ENCODE results near the gene SMIM30.

SMIM30 gene

DNA sequence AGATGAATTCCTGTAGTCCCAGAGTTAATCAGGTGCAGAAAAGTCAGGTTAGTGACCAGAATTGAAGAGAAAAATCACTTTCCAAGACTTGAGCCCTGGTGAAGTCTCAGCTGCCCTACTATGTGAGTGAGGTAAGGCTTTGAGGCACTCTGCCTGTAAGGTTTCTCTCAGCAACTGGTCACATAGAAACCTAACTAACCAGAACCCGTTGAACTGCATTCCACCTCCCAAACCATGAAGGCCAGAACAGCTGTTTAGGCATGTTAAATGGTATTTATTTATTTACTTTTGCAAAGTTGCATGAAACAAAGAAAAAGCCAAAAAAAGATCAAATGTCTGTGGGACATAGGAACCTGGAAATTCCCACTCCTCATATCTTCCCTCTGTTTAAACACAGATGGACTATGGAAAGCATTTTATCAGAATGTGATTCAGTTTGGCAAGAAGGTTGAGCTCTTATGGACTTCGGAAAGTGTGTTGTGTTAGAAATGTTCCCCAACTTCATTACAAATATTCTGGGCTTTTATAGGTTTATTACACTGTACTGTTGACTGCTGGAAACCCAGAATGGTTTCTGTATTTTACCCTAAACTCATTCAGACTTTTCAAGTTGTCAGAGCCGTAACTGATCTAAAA, 19.0 kb downstream of the SMIM30 start:
- no peak for DNase-seq

DNA sequence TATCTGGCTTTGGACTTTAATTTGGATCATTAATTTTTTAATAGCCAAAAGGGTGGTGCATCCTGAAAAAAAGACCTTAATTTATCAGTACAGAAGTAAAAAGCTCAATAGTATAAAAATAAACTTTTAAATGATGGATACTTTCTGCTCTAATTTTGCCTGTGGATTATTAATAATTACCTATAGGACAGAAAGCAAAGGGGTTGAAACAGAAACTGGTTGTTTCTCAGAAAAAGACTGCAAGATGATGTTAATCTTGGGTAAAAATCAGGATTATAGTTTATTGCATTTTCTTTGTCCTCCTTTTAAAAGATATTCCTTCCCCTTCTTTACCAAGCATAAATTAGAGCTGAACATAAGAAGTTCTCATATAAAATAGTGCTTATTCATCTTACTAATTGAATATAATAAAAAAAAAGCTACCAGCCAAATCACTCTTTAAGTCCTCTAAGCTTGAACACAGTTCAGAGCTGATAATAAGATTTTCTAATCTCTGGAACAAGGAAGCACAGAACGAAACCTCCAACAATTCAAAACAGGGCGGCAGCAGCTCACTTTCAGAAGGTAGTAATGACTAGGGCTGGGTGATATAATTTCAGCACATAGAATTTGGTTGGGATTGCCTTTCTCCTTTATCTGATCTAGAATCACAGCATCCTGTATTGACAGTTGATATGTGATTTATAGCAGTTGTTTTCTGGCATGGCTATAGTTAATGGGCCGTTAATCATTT, 23.7 kb downstream of the SMIM30 start:
- DNase-seq: no peak

DNA sequence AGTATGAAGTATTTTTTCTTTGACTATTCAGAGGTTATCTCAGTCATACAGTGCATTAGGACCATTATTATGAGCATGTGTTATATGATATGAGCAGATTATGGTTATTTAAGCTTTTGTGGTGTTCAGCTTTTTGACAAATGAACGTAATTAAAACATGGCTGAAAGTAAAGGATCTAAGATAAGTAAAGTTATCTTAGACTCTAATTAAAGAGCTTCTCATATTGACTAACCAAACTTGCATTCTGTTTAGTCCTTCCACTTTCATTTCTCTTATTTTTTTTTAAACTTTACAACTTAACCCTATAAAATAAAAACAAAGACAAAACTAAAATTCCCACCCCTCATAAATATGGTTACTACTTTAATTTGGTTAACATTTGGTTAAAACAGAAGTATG, 24.8 kb downstream of the SMIM30 start:
- DNase-seq: no peak

DNA sequence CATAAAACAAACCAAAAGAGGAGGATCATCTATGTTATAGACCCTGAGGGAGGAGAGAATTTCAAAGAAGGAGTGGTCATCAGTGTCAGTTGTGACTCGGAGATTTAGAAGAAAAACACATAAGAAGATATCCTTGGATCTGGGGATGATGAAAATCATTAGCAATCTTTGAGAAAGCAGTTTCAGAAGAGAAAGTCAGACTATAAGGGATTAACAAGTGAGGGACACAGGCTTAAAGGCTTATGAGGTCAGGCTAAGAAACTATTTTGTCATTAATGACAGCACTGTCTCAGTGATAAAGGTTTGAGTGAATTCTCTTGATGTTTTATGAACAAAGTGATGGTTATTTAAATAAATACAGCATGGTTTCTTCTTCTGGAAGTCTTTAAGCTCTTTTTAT, 25.6 kb downstream of the SMIM30 start:
- DNase-seq: no peak

DNA sequence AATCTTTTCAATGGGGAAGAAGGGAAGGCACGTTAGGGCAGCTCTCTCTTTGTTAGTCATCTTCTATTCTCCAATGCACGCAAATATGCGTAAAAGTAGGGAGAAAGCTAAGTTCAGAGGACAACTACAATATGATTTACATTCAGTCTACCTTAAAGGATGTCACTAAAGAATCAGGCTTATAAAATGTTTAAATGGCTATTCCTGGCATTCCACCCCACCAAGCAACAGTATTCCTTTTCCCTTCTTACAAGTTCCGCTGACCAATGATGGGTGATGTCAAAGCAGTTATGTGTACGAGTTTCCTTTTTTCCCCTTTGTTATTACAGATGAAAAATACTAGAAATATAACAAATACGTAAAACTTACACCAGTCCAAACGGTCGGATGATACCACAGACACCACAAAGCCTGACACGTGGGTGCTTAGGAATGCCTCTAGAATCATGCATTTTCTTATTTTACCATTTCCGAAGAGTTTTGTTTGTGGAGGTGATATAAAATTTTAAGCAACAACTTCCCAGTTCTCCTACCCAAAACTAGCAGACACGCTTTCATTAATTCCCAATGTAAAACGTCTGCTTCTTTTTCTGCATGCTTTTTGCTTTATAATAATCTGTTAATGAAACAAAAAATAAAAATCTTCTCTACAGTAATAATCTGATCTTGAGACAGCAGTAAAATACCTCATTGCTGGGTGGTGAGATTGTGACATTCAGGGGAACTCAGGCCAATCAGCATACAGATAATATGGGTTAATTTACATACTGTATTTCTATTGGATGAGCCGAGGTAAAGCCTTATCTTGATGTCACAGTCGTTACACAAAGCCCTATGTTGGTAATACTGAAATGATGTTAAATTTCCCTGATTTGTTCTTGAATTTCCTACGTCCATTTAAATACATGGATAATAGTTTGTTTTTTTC, 31.0 kb downstream of the SMIM30 start:
- no peak for DNase-seq

DNA sequence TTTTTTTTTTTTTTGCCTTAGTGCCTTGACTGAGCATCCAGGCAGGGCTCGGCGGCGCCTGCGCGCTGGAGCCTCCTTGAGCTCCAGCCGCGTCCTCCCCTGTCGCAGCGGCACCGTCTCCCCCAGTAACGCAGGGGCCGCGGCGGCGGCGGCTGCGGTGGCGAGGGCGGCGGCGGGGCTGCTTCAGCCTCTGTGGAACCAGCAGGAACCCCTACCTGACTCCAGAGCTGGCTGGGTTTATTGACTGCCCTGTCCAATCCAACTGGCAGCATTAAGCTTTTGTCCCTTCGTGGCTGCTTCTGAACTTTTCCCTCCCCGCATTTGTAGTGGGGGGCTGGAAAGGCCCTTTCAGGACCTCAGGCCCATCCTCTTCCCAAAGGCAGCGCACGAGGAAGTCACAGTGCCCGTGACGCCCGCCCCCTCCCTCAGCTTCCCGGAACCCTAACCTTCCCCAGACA, 31.9 kb downstream of the SMIM30 start, which contains the start of gene GPR85:
Gene GPR85, minus strand, starts transcription at position 397 of the 458 bp plus-strand sequence. CDS start 2,106 bp downstream, outside the sequence.
- peak; percentile 55 for DNase-seq

DNA sequence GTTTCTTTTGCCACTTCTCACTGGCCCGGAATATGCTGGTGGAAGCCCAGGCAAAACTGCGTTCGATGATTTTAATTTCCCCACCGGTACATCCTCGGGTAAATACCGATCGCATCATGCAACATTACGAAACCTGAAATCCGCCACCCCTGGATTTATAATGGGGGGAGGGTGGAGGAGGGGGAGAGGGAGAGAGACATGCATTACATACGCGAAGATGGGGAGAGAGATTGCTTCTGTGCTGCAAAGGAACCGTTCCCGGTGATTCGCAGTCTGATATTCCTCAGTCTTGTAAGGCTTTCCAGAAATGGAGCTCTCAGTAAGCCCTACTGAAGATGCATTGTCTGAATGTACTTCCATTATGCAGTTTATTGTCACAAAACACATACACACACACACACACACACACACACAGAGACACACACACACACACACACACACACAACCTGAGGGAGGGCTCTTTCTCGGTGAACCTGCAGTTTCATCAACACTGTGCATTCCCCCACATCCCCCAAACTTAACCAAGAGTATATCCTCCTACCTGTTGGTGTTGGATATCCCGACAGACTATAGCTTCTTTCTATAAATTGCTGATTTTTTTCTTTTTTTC, 32.5 kb downstream of the SMIM30 start:
- DNase-seq: no peak

DNA sequence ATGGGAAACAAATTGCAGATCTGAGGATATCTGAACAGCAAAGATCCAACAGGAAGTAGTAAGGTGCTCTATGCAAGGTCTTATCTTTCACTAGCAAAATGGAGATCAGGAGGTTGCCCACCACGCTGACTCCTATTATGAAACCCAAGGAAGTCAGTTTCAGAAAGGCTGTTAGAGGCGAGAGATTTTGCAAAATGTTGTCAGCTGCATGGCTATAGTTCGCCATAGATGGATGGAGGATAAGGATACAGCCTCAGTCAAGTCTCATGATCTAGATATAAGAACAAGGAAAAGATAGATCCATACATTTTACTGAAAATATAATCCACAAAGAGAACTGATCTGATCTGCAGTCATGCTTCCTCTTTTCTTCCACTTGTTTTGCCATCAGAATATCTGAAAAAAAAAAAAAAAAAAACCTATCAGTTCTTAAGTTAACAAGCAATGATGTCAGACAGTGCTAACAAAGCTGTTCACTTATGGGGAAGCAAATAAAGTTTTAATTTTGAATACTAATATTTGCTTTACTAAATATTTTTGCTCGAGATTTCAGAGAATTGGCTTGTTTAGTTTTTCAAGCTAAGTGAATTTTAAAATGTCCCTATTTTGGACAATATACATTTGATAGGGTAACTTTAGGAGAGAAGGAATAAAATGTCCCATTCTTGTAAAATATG, 33.7 kb downstream of the SMIM30 start:
- DNase-seq: no peak

DNA sequence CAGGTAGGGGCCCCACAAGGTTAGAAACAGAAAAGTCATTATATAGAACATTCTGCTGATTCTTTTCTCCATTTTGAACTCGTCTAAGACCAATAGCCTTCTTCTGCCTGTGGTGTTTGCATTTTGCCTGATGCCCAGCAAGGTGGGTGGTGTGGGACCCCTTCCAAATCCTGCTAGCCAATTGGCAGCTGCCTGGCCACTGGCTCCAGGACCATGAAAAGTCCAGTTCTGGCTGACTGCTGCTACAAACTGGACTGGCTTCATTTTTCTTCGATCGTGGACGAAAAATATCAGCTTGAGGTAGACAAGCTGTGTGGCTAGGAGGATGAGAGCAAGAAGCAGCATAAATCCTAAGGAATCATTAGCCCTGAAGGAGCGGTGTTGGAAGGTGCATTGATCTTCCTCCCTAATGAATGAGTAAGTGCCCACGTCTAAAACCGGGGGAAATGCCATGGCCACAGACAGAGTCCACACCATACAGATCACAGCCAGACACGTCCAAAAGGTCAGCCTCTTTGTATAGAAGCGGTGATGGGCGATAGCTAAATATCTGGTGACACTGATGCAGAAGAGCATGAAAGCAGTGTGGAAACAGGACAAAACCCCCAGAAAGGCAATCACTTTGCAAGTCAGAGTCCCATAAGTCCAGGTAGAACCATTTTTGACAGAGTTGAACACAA, 34.4 kb downstream of the SMIM30 start:
- no peak for DNase-seq

DNA sequence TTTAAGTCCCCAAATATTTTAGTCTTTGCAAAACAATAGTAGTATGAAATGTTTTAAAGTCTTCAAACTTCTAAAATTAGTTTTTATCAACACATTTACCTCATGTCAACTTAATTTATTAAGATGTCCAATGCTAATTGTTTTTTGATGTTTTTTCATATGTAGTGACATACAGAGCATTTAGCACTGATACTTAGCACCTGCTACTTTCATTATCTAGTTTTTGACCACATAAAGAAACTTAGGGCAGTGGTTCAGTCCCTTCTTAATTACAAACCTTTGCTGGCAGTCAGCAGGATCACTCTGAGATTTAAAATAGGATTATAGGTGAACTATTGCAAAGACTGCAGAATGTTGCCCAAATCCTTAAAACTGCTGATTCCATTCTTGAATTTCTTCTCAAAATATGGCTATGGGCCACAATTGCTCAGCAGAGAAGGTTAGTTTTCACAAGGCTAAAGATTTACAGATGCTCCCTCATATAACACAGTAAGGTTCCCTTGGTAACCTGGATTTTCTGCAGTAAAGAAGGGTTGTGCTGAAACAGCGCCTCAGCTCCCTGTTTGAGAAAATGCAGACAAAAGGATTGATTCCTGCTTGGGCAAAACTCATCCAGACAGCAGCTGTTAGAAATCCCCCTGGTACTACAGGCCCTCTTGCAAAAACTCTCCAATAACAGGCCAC, 35.1 kb downstream of the SMIM30 start:
- no peak for DNase-seq

DNA sequence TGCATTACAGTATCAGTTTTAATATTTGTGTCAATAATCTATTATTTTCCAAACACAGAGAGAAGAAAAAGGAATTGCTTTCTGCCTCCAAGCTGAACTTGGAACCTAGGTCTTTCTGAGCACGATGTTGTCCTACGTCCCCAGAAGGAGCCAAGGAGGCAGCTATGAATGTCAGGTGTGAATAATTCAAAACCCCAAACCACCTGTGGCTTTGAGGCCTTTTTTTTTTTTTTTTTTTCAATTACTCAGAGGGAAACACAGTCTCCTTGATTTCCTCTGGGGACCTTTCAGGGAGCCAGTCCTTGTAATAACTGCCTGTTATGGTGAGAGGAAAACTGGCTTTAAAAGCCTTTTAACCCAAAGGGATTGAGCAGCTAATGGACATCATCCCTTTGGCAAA, 40.0 kb downstream of the SMIM30 start:
- no peak for DNase-seq

DNA sequence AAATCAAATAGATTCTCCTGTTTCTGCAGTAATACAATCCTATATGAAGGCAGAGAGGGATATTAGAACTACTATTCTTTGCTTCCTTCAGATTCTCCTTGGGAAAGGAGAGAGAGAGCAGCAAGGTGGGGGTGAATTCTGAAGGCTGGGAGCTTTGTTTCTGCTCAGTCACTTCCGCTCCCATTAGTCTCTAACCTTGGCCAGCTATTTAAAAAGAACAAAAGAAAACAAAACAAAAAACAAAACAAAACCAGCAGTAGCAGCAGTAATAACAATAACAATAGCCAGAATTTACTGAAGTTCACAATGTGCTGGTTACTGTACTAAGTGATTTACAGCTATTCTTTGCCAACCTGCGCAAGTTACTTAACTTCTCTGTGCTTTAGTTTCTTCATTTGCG, 41.7 kb downstream of the SMIM30 start:
- DNase-seq: no peak

DNA sequence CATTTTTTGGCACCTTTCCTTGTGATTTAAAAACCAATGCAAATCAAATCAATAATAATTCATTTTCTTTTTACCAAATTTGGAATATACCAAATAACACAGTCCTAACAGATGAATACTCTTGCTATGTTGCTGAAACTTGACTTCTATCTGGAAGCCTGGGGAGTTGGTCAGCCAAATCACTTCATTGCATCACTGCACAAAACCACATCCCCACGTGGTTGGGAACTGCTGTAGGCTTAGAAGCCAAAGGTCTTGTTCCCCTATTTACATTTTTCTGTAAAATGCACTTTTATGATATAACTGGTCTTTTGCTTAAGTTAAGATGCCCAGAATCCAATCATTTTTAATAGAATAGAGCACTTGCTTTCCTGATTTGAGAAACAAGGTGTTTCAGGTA, 46.9 kb downstream of the SMIM30 start:
- no peak for DNase-seq
